MM.1S (cell line): Measurements from ENCODE around the gene GRK1.

ENCODE experiments used
- DNase-seq: peaks from one replicate; pipeline ENCODE4 v3.0.0-alpha.2; 2015
- H2AFZ ChIP-seq: fragments of 300-600 bp; sonication (generic); 2 replicates; pipeline ENCODE4 v1.6.0; 2016; ENCODE audit warnings: antibody characterized with exemption, low read length
- H3F3A ChIP-seq: fragments of 300-600 bp; sonication (generic); 2 replicates; pipeline ENCODE4 v1.6.1; 2016; ENCODE audit warnings: mild to moderate bottlenecking, antibody characterized with exemption, low read length, moderate library complexity, mixed read lengths; ENCODE audit not compliant: insufficient read depth
- H3K27ac ChIP-seq: fragments of 300-600 bp; sonication (generic); 2 replicates; pipeline ENCODE4 v1.5.1; 2016; ENCODE audit warnings: mild to moderate bottlenecking, low read length
- H3K27me3 ChIP-seq: fragments of 300-600 bp; sonication (generic); replicated peaks from 2 replicates; pipeline ENCODE4 v1.6.0; 2016; ENCODE audit warnings: low read length; ENCODE audit not compliant: insufficient read depth
- H3K36me3 ChIP-seq: fragments of 300-600 bp; sonication (generic); replicated peaks from 2 replicates; pipeline ENCODE4 v1.6.1; 2016; ENCODE audit warnings: mild to moderate bottlenecking, low read length, mixed read lengths; ENCODE audit not compliant: insufficient read depth
- H3K4me1 ChIP-seq: fragments of 300-600 bp; sonication (generic); 2 replicates; pipeline ENCODE4 v1.6.1; 2016; ENCODE audit warnings: low read length, mixed read lengths
- H3K4me2 ChIP-seq: fragments of 300-600 bp; sonication (generic); 2 replicates; pipeline ENCODE4 v1.6.0; 2016; ENCODE audit warnings: low read depth, low read length
- H3K4me3 ChIP-seq: fragments of 300-600 bp; sonication (generic); 2 replicates; pipeline ENCODE4 v1.5.1; 2016; ENCODE audit warnings: low read length, mixed read lengths
- H3K79me2 ChIP-seq: fragments of 300-600 bp; sonication (generic); 2 replicates; pipeline ENCODE4 v1.6.1; 2016; ENCODE audit warnings: mixed run types, low read length, mixed read lengths
- H3K9ac ChIP-seq: fragments of 300-600 bp; sonication (generic); 2 replicates; pipeline ENCODE4 v1.6.1; 2016; ENCODE audit warnings: low read length, mixed read lengths
- H3K9me2 ChIP-seq: fragments of 300-600 bp; sonication (generic); replicated peaks from 2 replicates; pipeline ENCODE4 v1.6.1; 2016; ENCODE audit warnings: mild to moderate bottlenecking, low read length, mixed read lengths; ENCODE audit not compliant: insufficient read depth
- H3K9me3 ChIP-seq: fragments of 300-600 bp; sonication (generic); replicated peaks from 2 replicates; pipeline ENCODE4 v1.6.1; 2016; ENCODE audit warnings: mild to moderate bottlenecking, low read length, mixed read lengths; ENCODE audit not compliant: insufficient read depth
- H4K20me1 ChIP-seq: fragments of 300-600 bp; sonication (generic); 2 replicates; pipeline ENCODE4 v1.6.1; 2016; ENCODE audit warnings: mild to moderate bottlenecking, low read length, moderate library complexity, mixed read lengths; ENCODE audit not compliant: insufficient read depth
- EZH2 ChIP-seq: fragments of 300-600 bp; sonication (generic); optimal IDR thresholded peaks from 2 replicates; pipeline ENCODE3; 2017; ENCODE audit warnings: low read depth, mild to moderate bottlenecking, antibody characterized with exemption, low read length, mixed read lengths
- EZH2phosphoT487 ChIP-seq: fragments of 300-600 bp; sonication (generic); IDR thresholded peaks from 2 replicates; pipeline ENCODE4 v1.6.1; 2018; ENCODE audit warnings: antibody characterized with exemption, low read length
- TF ChIP-seq, protein P1 (sequence below): fragments of 300-600 bp; sonication (generic); IDR thresholded peaks from 2 replicates; pipeline ENCODE4 v1.5.1; 2016; ENCODE audit warnings: antibody characterized with exemption, low read length, mixed read lengths

GRK1 gene

DNA sequence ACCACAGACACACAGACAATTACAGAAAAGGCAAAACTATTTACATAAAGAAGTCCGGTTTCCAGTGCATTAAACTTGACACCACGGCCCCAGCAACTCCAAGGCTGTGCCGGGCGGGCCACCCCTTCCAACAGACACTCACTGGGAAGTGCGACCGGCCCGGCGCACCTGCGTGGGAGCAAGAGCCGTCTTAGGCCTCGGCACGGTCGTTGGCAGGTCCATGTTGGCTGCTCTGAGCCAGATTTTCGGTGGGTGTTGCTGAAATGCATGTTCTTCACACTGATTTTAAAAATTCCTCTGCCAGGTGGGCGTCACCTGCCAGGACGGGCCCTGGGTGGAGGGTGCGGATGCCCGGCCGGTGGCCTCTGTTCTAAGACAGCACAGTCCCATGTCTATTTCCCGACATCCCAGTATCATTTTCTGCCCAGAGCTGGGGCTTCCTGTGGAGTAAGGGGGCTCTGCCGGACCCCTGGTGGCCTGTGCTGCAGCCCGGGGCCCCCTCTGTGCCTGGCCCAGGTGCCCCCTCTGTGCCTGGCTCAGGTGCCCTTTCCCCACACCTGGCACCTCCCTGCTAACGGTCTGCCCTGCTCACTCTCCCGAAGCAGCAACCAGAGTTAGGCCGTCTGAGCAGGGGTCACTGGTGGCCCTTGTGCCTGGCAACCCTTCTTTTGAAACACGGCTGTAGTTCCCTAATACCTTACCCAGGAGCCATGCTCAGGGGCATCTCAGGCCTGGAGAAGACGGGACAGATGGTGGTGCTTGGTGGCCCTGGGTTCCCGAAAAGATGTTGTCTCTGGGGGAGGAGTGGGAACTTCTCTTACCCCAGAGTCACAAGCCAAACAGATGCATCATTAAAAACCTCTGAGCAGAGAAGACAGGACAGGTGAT lies 101.2 kb downstream of the GRK1 start:
- H4K20me1 ChIP-seq = no peaks in the 10 kb centered on the region
- H3K4me3 ChIP-seq = no peak overlapping the region
- no peak overlapping the region for H3K9ac ChIP-seq
- H3K9me2 ChIP-seq = no peaks in the 10 kb centered on the region
- no peak for TF ChIP-seq EZH2
- TF ChIP-seq, protein P1, sequence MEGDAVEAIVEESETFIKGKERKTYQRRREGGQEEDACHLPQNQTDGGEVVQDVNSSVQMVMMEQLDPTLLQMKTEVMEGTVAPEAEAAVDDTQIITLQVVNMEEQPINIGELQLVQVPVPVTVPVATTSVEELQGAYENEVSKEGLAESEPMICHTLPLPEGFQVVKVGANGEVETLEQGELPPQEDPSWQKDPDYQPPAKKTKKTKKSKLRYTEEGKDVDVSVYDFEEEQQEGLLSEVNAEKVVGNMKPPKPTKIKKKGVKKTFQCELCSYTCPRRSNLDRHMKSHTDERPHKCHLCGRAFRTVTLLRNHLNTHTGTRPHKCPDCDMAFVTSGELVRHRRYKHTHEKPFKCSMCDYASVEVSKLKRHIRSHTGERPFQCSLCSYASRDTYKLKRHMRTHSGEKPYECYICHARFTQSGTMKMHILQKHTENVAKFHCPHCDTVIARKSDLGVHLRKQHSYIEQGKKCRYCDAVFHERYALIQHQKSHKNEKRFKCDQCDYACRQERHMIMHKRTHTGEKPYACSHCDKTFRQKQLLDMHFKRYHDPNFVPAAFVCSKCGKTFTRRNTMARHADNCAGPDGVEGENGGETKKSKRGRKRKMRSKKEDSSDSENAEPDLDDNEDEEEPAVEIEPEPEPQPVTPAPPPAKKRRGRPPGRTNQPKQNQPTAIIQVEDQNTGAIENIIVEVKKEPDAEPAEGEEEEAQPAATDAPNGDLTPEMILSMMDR = no peak
- no peak for TF ChIP-seq EZH2phosphoT487
- no peaks in the 10 kb centered on the region for H3K36me3 ChIP-seq
- no peaks in the 10 kb centered on the region for H3K27me3 ChIP-seq
- H3K79me2 ChIP-seq = no peaks in the 10 kb centered on the region
- no peak overlapping the region for H2AFZ ChIP-seq
- no peaks in the 10 kb centered on the region for H3F3A ChIP-seq
- peaks cover 14% of the 10 kb centered on the region for H3K4me1 ChIP-seq
- no peak overlapping the region for H3K4me2 ChIP-seq
- no peak overlapping the region for H3K27ac ChIP-seq
- H3K9me3 ChIP-seq = no peaks in the 10 kb centered on the region
- no peak for DNase-seq

DNA sequence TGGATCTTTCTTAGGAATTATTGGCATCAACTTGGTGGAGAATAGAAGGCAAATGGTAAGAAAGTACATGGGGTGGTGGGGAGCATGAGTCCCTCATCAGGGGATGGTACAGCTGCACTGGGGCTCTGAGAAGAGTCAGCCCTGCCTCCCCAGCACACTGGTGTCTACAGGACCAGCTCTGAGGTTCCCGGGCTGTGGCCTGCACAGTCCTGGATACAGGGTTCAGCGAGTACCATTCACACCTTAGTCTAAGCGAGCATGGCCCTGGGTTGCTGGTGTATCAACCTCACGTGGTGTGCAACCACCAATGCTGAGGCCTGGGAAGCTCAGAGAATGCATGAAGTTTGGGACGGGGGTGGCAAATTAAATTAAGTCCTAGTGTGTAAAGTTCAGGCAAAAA lies 102.1 kb downstream of the GRK1 start:
- no peaks in the 10 kb centered on the region for H3K27me3 ChIP-seq
- no peak overlapping the region for H2AFZ ChIP-seq
- no peaks in the 10 kb centered on the region for H3K9me2 ChIP-seq
- H3K4me1 ChIP-seq = peaks cover 14% of the 10 kb centered on the region
- TF ChIP-seq, protein P1 = no peak
- TF ChIP-seq EZH2phosphoT487 = no peak
- no peak overlapping the region for H3K9ac ChIP-seq
- H3K9me3 ChIP-seq = no peaks in the 10 kb centered on the region
- 0 out of 2 replicates have a peak, but pooled peaks cover 1% of the 10 kb centered on the region for H3F3A ChIP-seq
- H3K27ac ChIP-seq = no peak overlapping the region
- H3K4me3 ChIP-seq = no peak overlapping the region
- no peaks in the 10 kb centered on the region for H3K79me2 ChIP-seq
- no peaks in the 10 kb centered on the region for H4K20me1 ChIP-seq
- no peak for DNase-seq
- H3K36me3 ChIP-seq = no peaks in the 10 kb centered on the region
- H3K4me2 ChIP-seq = no peak overlapping the region

DNA sequence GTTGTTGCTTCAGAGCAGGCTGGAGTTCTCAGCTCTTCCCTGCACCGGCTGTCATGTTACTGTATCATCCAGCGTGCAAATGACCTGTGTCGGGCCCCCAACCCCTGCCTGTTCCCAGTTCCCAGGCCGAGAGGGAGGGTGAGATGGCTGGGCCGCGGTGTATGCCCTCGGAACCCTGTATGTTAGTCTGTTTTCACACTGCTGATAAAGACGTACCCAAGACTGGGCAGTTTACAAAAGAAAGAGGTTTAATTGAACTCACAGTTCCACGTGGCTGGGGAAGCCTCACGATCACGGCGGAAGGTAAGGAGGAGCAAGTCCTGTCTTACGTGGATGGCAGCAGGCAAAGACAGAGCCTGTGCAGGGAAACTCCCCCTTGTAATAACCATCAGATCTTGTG lies 102.9 kb downstream of the GRK1 start:
- H3K79me2 ChIP-seq = no peaks in the 10 kb centered on the region
- H3K36me3 ChIP-seq = no peaks in the 10 kb centered on the region
- H3K27ac ChIP-seq = no peak overlapping the region
- no peaks in the 10 kb centered on the region for H3K27me3 ChIP-seq
- H3K4me3 ChIP-seq = no peak overlapping the region
- H4K20me1 ChIP-seq = no peaks in the 10 kb centered on the region
- H3K9me3 ChIP-seq = no peaks in the 10 kb centered on the region
- no peak for TF ChIP-seq EZH2
- TF ChIP-seq, protein P1 = no peak
- TF ChIP-seq EZH2phosphoT487 = no peak
- DNase-seq = no peak
- no peak overlapping the region for H2AFZ ChIP-seq
- no peak overlapping the region for H3K9ac ChIP-seq
- 0 out of 2 replicates have a peak, but pooled peaks cover 4% of the 10 kb centered on the region for H3F3A ChIP-seq
- no peaks in the 10 kb centered on the region for H3K9me2 ChIP-seq
- no peak overlapping the region for H3K4me2 ChIP-seq
- peaks cover 19% of the 10 kb centered on the region for H3K4me1 ChIP-seq
